Neural cell (in vitro differentiated cells): ENCODE measurements around the gene AGT.

Experiments used
- CTCF ChIP-seq: fragments of 450-650 bp; IDR thresholded peaks from 2 replicates; pipeline ENCODE4 v1.5.1; 2014; ENCODE audit warnings: antibody characterized with exemption, mild to moderate bottlenecking, moderate library complexity; ENCODE audit not compliant: poor library complexity, severe bottlenecking
- EZH2 ChIP-seq: fragments of 200-600, 300-800 bp; shearing (Covaris generic), sonication (generic); IDR thresholded peaks from 2 replicates; pipeline ENCODE4 v1.6.1; 2014; ENCODE audit warnings: antibody characterized with exemption, low read length, borderline replicate concordance, mild to moderate bottlenecking; ENCODE audit not compliant: insufficient read depth, poor library complexity, severe bottlenecking
- POLR2AphosphoS5 ChIP-seq: IDR thresholded peaks from 2 replicates; pipeline ENCODE4 v1.6.1; 2012
- RAD21 ChIP-seq: fragments of 450-650 bp; conservative IDR thresholded peaks from 2 replicates; pipeline ENCODE4 v1.6.1; 2014; ENCODE audit warnings: antibody characterized with exemption, mild to moderate bottlenecking, moderate library complexity
- REST ChIP-seq: IDR thresholded peaks from 2 replicates; pipeline ENCODE4 v1.6.1; 2012; ENCODE audit warnings: borderline replicate concordance
- TAF1 ChIP-seq: IDR thresholded peaks from 2 replicates; pipeline ENCODE4 v1.6.1; 2012; ENCODE audit warnings: low read depth

DNA sequence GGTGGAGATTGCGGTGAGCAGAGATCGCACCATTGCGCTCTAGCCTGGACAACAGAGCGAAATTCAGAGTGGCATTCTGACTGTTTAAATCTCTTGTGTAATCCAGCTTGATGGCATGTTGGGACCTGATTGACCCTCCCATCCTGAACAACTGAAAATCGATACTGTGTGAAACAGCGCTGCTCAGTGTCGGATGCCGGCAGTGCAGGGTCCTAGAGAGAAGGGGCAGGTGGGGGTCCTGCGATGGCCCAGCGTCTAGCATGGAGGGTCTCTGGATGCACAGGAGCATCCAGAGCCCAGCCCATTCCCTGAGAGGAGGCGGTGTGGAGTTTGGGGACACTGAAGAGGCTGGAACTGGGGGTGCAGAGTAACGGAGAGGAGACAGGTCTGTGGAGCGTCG lies 15.8 kb downstream of the AGT start:
- TF ChIP-seq CTCF (no peak), RAD21 (no peak), POLR2AphosphoS5 (no peak), EZH2 (no peak), REST (no peak), TAF1 (no peak)
